Measurements from ENCODE around the gene BCL2L15. TPM values are rescaled to one million over a fixed set of nuclear protein-coding genes. Genes with fewer than 3 reads are reported as not detected.

Gene BCL2L15
- total and polyA plus RNA-seq, 2 of the 13 experiments (the other 11 are each of a cell fraction or from before 2014, with no cell fraction given), result 0.03 to 0.27 TPM

DNA sequence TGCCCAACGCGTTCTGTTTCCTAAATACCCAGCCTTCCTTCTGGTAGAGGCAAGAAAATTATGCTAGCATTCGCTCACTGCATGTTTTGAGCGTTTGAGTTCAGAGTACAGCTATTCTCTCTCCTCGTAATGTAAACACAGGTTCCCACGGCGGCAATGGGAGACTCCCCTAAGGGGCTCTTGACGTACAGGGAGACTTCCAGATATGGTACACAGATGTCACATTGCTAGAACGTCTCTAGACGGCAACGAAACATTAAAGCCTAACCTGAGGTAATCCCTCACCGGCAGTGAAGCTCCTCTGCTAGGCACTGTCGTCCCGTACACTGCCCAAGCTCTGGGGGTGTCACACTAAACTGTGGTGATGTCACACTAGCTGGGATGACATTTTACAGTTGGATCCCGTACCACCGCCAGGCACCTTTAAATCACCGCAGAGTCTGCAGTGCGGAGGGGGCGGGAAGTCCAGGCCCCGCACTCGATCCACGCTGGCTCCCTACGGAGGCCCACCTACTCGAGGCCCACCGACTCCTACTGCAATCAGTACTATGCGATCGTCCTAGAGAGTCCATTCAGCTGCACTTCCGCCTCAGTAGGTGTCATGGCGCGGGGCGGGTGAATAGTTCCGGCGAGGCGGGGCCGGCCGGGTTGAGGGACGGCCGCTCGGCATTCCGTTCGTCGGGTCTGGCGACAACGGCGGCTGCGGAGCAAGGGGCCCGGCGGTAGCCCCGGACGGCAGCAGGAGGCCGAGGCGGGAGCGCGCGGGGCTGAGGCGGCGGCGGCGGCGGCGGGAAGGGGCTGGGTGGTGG, 41.8 kb upstream of the BCL2L15 start, which contains the start of gene HIPK1 (continued):
- TF ChIP-seq, protein P1, sequence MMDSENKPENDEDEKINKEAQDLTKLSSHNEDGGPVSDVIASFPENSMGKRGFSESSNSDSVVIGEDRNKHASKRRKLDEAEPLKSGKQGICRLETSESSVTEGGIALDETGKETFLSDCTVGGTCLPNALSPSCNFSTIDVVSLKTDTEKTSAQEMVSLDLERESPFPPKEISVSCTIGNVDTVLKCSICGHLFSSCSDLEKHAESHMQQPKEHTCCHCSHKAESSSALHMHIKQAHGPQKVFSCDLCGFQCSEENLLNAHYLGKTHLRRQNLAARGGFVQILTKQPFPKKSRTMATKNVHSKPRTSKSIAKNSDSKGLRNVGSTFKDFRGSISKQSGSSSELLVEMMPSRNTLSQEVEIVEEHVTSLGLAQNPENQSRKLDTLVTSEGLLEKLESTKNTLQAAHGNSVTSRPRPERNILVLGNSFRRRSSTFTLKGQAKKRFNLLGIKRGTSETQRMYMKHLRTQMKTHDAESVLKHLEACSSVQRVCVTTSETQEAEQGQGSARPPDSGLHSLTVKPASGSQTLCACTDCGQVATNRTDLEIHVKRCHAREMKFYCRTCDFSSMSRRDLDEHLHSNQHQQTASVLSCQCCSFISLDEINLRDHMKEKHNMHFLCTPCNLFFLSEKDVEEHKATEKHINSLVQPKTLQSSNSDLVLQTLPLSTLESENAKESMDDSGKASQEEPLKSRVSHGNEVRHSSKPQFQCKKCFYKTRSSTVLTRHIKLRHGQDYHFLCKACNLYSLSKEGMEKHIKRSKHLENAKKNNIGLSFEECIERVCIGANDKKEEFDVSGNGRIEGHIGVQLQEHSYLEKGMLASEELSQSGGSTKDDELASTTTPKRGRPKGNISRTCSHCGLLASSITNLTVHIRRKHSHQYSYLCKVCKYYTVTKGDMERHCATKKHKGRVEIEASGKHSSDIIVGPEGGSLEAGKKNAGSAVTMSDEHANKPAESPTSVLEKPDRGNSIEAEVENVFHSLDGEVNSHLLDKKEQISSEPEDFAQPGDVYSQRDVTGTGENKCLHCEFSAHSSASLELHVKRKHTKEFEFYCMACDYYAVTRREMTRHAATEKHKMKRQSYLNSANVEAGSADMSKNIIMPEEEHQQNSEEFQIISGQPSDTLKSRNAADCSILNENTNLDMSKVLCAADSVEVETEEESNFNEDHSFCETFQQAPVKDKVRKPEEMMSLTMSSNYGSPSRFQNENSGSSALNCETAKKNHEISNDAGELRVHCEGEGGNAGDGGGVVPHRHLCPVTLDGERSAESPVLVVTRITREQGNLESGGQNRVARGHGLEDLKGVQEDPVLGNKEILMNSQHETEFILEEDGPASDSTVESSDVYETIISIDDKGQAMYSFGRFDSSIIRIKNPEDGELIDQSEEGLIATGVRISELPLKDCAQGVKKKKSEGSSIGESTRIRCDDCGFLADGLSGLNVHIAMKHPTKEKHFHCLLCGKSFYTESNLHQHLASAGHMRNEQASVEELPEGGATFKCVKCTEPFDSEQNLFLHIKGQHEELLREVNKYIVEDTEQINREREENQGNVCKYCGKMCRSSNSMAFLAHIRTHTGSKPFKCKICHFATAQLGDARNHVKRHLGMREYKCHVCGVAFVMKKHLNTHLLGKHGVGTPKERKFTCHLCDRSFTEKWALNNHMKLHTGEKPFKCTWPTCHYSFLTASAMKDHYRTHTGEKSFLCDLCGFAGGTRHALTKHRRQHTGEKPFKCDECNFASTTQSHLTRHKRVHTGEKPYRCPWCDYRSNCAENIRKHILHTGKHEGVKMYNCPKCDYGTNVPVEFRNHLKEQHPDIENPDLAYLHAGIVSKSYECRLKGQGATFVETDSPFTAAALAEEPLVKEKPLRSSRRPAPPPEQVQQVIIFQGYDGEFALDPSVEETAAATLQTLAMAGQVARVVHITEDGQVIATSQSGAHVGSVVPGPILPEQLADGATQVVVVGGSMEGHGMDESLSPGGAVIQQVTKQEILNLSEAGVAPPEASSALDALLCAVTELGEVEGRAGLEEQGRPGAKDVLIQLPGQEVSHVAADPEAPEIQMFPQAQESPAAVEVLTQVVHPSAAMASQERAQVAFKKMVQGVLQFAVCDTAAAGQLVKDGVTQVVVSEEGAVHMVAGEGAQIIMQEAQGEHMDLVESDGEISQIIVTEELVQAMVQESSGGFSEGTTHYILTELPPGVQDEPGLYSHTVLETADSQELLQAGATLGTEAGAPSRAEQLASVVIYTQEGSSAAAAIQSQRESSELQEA (CRISPR knock-in tag; IDR thresholded peaks at IDR 0.05; ENCODE audit: not compliant biosample characterization), result no peak
- TF ChIP-seq NR2C2 (CRISPR knock-in tag; IDR thresholded peaks at IDR 0.05; ENCODE audit: borderline replicate concordance), result peak; percentile 93
- peak; percentile 74; the same call in 1 of the 2 replicates for TF ChIP-seq FOXK1 (CRISPR knock-in tag; IDR thresholded peaks at IDR 0.05; ENCODE audit: borderline replicate concordance, low read depth)
- TF ChIP-seq, protein P2, sequence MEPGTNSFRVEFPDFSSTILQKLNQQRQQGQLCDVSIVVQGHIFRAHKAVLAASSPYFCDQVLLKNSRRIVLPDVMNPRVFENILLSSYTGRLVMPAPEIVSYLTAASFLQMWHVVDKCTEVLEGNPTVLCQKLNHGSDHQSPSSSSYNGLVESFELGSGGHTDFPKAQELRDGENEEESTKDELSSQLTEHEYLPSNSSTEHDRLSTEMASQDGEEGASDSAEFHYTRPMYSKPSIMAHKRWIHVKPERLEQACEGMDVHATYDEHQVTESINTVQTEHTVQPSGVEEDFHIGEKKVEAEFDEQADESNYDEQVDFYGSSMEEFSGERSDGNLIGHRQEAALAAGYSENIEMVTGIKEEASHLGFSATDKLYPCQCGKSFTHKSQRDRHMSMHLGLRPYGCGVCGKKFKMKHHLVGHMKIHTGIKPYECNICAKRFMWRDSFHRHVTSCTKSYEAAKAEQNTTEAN (CRISPR knock-in tag; conservative IDR thresholded peaks at IDR 0.05), result peak; percentile 35; the same call in 1 of the 2 replicates
- no peak for TF ChIP-seq NFIC (IDR thresholded peaks at IDR 0.05; ENCODE audit: low read length)
- peak; percentile 62 for TF ChIP-seq ATF7 (IDR thresholded peaks at IDR 0.05)
- TF ChIP-seq ATF7 (CRISPR knock-in tag; IDR thresholded peaks at IDR 0.05), result peak; percentile 93
- TF ChIP-seq, protein P3, sequence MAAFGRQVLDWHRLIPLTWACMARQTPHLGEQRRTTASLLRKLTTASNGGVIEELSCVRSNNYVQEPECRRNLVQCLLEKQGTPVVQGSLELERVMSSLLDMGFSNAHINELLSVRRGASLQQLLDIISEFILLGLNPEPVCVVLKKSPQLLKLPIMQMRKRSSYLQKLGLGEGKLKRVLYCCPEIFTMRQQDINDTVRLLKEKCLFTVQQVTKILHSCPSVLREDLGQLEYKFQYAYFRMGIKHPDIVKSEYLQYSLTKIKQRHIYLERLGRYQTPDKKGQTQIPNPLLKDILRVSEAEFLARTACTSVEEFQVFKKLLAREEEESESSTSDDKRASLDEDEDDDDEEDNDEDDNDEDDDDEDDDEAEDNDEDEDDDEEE (CRISPR knock-in tag; IDR thresholded peaks at IDR 0.05), result no peak
- TF ChIP-seq, protein P4, sequence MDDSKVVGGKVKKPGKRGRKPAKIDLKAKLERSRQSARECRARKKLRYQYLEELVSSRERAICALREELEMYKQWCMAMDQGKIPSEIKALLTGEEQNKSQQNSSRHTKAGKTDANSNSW (CRISPR knock-in tag; IDR thresholded peaks at IDR 0.05; ENCODE audit: borderline replicate concordance), result 0 out of 2 replicates have a peak, but pooled peaks have one; percentile 74
- no peak for TF ChIP-seq CHD4 (IDR thresholded peaks at IDR 0.05; ENCODE audit: borderline replicate concordance, low read length)
- TF ChIP-seq, protein P5, sequence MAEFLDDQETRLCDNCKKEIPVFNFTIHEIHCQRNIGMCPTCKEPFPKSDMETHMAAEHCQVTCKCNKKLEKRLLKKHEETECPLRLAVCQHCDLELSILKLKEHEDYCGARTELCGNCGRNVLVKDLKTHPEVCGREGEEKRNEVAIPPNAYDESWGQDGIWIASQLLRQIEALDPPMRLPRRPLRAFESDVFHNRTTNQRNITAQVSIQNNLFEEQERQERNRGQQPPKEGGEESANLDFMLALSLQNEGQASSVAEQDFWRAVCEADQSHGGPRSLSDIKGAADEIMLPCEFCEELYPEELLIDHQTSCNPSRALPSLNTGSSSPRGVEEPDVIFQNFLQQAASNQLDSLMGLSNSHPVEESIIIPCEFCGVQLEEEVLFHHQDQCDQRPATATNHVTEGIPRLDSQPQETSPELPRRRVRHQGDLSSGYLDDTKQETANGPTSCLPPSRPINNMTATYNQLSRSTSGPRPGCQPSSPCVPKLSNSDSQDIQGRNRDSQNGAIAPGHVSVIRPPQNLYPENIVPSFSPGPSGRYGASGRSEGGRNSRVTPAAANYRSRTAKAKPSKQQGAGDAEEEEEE (CRISPR knock-in tag; IDR thresholded peaks at IDR 0.05; ENCODE audit: borderline replicate concordance), result no peak
- TF ChIP-seq MIER2 (CRISPR knock-in tag; IDR thresholded peaks at IDR 0.05), result no peak
- TF ChIP-seq ZNF121 (CRISPR knock-in tag; IDR thresholded peaks at IDR 0.05), result peak; percentile 30; the same call in 1 of the 2 replicates
- peak; percentile 69 for TF ChIP-seq RXRA (CRISPR knock-in tag; IDR thresholded peaks at IDR 0.05)
- peak; percentile 35 for TF ChIP-seq RARA (CRISPR knock-in tag; IDR thresholded peaks at IDR 0.05)

Measured in HepG2 (cell line).